Measurements from ENCODE around the gene SERPINB13.

SERPINB13 gene

GRCh38 chr18:63646936-63647335, 59.8 kb downstream of the SERPINB13 start:
- ATAC-seq (no peak), DNase-seq (no peak)

- no peak for ATAC-seq
- DNase-seq, result no peak
Observed at GRCh38 chr18:63648241-63648640, 61.1 kb downstream of the SERPINB13 start.
